DOHH2 (cell line): ENCODE measurements around the gene GOLGA6L10.
"Not testable (repeated sequence)": the region's sequence is repeated elsewhere in the genome, so short reads cannot be mapped to it uniquely, and the experiment has no call there.

Experiments
- H3F3A ChIP-seq: fragments of 200-600 bp; sonication (generic), shearing (Covaris generic); 2 replicates; pipeline ENCODE4 v1.6.0; 2016; ENCODE audit warnings: antibody characterized with exemption, mild to moderate bottlenecking; ENCODE audit not compliant: control insufficient read depth, insufficient read depth
- H3K27ac ChIP-seq: fragments of 200-600 bp; sonication (generic); 2 replicates; pipeline ENCODE4 v1.5.1; 2014; ENCODE audit warnings: low read depth, mild to moderate bottlenecking, low read length, moderate library complexity
- H3K27me3 ChIP-seq: fragments of 200-600 bp; sonication (generic); 2 replicates; pipeline ENCODE4 v1.6.1; 2014; ENCODE audit warnings: mild to moderate bottlenecking, low read length, mixed read lengths; ENCODE audit not compliant: control insufficient read depth
- H3K36me3 ChIP-seq: fragments of 200-600 bp; sonication (generic); 2 replicates; pipeline ENCODE4 v1.6.1; 2014; ENCODE audit warnings: mild to moderate bottlenecking, low read length, moderate library complexity, mixed read lengths; ENCODE audit not compliant: control insufficient read depth
- H3K4me1 ChIP-seq: fragments of 200-600 bp; sonication (generic); 2 replicates; pipeline ENCODE4 v1.6.1; 2014; ENCODE audit warnings: mild to moderate bottlenecking, low read length, mixed read lengths; ENCODE audit not compliant: control insufficient read depth
- H3K4me2 ChIP-seq: fragments of 200-600 bp; sonication (generic); 2 replicates; pipeline ENCODE4 v1.6.0; 2014; ENCODE audit warnings: mild to moderate bottlenecking, low read length, moderate library complexity
- H3K4me3 ChIP-seq: fragments of 200-600 bp; sonication (generic); 2 replicates; pipeline ENCODE4 v1.5.1; 2014; ENCODE audit warnings: mild to moderate bottlenecking, low read length, mixed read lengths
- H3K79me2 ChIP-seq: fragments of 200-600 bp; sonication (generic); 2 replicates; pipeline ENCODE4 v1.6.1; 2014; ENCODE audit warnings: mild to moderate bottlenecking, low read length, mixed read lengths; ENCODE audit not compliant: control insufficient read depth
- H3K9me2 ChIP-seq: fragments of 200-600 bp; sonication (generic); replicated peaks from 2 replicates; pipeline ENCODE4 v1.6.1; 2014; ENCODE audit warnings: mild to moderate bottlenecking, low read length, mixed read lengths; ENCODE audit not compliant: control insufficient read depth
- H3K9me3 ChIP-seq: fragments of 200-600 bp; sonication (generic); 2 replicates; pipeline ENCODE4 v1.6.1; 2014; ENCODE audit warnings: antibody characterized with exemption, low read length, mixed read lengths; ENCODE audit not compliant: control insufficient read depth, insufficient read depth
- H4K20me1 ChIP-seq: fragments of 200-600 bp; sonication (generic); 2 replicates; pipeline ENCODE4 v1.6.0; 2014; ENCODE audit warnings: low read depth, mild to moderate bottlenecking, antibody characterized with exemption, low read length, moderate library complexity; ENCODE audit not compliant: control insufficient read depth, insufficient read depth

The GOLGA6L10 gene

DNA sequence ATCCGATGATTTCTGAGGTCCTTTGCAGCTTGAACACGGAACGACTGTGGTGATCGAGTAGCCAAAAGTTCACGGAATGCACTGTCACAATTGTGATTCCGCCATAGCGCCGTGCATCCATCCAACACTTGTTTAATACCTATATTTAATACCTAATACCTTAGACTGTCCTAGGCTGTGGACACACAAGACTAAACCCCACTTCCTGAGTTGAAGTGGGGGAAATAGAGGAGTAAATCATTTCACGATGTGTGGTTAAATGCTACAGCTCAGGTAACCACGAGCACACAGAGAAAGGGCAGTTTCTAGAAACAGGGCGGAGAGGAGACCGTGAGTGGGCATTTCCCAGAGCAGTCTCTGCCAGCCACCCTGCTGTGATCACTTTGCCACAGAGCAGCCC lies 5.3 kb upstream of the GOLGA6L10 start:
- H3K4me3 ChIP-seq = peak overlapping the region; percentile 65
- H3K27ac ChIP-seq = not testable (repeated sequence)

DNA sequence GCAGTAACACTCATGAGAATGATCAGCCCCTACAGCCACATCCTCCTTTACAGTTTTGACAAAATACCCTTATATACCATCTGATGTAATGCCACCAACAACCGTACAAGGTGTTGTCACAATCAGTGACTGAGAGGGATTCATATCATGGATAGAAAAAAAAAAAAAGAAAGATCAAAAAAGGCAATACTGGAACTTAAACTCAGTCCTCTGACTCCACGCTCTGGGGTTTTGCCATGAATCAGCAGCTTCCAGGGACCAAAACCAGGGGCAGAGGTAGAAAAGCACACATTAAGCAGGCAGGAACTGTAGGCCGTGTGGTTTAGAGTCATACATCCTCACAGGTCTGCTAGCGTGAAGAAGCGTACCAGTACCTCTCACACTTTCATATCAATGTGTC lies 1.6 kb downstream of the GOLGA6L10 start:
- H3K4me3 ChIP-seq, H3K4me1 ChIP-seq, H3K9me3 ChIP-seq: not testable (repeated sequence)

More for the DNA sequence above, 5.3 kb upstream of the GOLGA6L10 start:
- not testable (repeated sequence) for H3K9me3 ChIP-seq, H3F3A ChIP-seq, H3K27me3 ChIP-seq, H4K20me1 ChIP-seq, H3K79me2 ChIP-seq, H3K4me1 ChIP-seq, H3K9me2 ChIP-seq, H3K36me3 ChIP-seq
- H3K4me2 ChIP-seq = peak overlapping the region; percentile 61

DNA sequence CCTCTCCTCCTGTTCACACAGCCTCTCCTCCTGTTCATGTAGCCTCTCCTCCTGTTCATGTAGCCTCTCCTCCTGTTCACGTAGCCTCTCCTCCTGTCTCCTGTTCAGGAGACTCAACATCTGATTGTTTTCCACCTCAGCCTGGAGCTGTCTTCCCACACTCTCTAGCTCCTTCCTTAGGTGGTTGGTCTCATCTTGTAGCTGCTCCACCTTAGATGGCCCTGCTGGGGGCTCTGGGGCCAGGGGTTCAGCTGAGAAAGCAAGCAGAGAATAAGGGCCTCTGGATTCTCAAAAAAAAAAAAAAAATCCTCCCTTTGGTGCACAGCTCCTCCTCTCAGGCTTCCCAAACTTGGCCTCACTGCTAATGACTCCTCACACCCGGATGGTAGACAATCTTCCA lies 4.1 kb downstream of the GOLGA6L10 start:
- H3K36me3 ChIP-seq = not testable (repeated sequence)

More for the DNA sequence above, 1.6 kb downstream of the GOLGA6L10 start:
- H3K9me2 ChIP-seq, H3K27ac ChIP-seq, H3K27me3 ChIP-seq, H3K4me2 ChIP-seq, H4K20me1 ChIP-seq, H3K79me2 ChIP-seq, H3F3A ChIP-seq, H3K36me3 ChIP-seq: not testable (repeated sequence)

DNA sequence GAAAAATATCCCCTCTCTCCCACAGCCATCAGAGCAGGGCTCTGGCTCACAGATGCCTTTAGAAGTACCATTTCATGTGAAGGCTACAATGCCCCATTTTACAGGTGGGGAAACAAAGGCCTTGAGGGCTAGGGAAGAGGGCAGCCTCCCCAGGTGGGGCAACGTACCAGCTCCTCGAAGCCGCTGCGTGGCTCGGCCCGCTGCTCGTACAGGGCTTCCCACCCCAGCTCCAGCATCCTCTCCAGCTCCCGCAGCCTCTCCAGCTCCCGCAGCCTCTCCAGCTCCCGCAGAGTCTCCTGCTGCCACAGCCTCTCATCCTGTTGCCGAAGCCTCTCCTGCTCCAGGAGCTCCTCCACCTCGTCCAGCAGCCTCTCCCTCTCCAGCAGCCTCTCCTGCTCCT lies 4.9 kb downstream of the GOLGA6L10 start:
- H3K36me3 ChIP-seq, H3K9me2 ChIP-seq, H3K4me1 ChIP-seq, H3F3A ChIP-seq, H3K9me3 ChIP-seq, H3K27me3 ChIP-seq, H3K4me2 ChIP-seq, H3K27ac ChIP-seq, H3K4me3 ChIP-seq, H4K20me1 ChIP-seq, H3K79me2 ChIP-seq: not testable (repeated sequence)

More for the DNA sequence above, 4.1 kb downstream of the GOLGA6L10 start:
- H3K4me3 ChIP-seq, H3K4me1 ChIP-seq, H3K27me3 ChIP-seq, H3K4me2 ChIP-seq, H3K79me2 ChIP-seq, H3K9me2 ChIP-seq, H4K20me1 ChIP-seq, H3K27ac ChIP-seq, H3K9me3 ChIP-seq, H3F3A ChIP-seq: not testable (repeated sequence)

DNA sequence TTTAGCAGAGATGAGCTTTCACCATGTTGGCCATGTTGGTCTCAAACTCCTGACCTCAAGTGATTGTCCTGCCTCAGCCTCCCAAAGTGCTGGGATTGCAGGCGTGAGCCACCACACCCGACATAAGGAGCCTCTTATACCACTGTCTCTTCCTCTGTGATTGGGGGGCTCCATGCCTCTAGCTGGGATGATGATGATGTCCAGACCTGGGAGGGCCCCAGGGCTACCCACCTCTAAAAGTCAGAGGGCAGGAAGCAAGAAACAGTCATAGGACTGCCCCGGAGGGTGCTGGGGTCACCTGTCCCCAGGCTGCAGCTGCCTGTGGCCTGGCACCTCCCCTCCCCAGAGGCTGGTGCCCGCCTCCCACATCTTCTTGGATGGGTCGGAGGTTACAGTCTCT lies 5.4 kb downstream of the GOLGA6L10 start:
- not testable (repeated sequence) for H4K20me1 ChIP-seq, H3F3A ChIP-seq, H3K79me2 ChIP-seq, H3K9me3 ChIP-seq, H3K9me2 ChIP-seq, H3K36me3 ChIP-seq, H3K4me1 ChIP-seq, H3K27ac ChIP-seq, H3K27me3 ChIP-seq, H3K4me3 ChIP-seq, H3K4me2 ChIP-seq

DNA sequence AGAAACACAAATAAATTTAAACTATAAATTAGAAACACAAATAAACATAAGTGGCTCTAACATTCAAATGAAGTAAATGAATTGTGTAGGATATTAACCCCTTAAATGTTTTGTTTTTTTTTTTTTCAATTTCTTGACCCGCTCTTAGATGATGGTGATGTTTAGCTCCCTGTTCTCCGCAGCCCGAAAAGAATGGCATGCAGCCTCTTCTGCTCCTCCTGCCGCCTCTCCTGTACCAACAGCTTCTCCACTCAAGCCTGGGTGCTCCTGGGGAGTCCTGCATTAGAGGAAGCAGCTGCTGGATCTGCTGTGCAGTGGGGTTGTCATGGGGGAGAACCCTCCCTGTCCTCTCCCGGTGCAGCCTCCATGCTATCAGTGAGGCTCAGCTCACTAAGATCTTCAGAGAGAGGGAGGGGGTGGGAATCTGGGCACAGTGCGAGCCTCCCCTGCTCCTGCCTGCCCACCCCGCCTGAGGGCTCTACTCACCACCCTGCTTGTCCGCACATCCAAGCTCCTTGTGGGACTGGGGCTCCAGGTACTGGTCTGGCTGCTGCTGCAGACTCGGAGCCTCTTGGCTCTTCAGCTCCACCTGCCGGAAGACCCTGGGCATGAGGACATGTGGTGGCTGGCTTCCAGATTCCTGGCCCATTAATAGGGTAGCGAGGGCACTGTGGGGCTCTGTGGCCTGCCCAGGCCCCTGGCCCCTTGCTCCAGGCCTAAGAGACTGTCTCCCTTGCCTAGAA lies 6.5 kb downstream of the GOLGA6L10 start:
- not testable (repeated sequence) for H3K79me2 ChIP-seq, H3F3A ChIP-seq, H3K9me2 ChIP-seq, H3K4me3 ChIP-seq, H3K36me3 ChIP-seq, H3K27ac ChIP-seq, H4K20me1 ChIP-seq, H3K9me3 ChIP-seq, H3K4me1 ChIP-seq, H3K4me2 ChIP-seq, H3K27me3 ChIP-seq

DNA sequence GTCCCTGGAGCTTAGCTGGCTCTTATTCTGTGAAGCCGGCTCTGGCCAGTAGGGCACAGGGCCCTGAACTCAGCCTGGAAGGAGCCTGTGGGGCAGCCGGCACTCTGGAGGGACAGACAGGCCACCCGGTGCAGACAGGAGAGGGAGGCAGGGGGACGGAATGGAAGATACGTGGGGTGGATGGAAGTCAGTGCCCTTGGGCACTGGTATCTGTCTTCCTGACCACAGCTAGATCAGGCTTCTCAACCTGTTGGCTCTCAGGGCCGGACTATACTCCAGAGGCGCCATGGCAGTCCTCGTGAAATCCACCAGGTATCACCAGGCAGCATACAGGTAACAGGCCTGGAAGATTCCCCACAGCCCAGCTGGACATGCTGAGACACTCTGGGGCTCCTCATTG lies 10.7 kb downstream of the GOLGA6L10 start:
- H3K9me3 ChIP-seq, H3K4me2 ChIP-seq, H3K36me3 ChIP-seq, H3K4me3 ChIP-seq, H3F3A ChIP-seq, H3K9me2 ChIP-seq, H3K79me2 ChIP-seq, H3K27me3 ChIP-seq, H4K20me1 ChIP-seq, H3K27ac ChIP-seq, H3K4me1 ChIP-seq: not testable (repeated sequence)

DNA sequence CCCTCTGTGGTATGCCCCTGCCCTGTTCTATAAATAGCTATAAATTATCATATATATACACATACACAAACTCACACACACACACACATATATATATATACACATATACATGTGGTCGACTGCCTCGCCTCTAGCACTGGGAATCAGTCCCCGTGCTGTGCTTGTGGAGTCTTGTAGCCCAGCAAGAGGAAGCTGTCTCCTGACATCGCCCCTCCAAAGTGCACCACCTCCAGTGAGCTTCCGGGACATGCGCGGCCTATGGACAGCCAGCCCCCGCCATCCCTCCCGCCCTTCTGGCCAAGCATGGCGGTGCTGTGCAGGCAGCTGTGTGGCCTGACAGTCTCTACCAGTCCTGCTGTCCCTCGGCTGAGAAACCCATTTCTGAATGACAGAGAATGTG lies 11.2 kb downstream of the GOLGA6L10 start:
- H3K9me3 ChIP-seq, H3F3A ChIP-seq, H3K36me3 ChIP-seq, H3K4me1 ChIP-seq, H3K4me2 ChIP-seq, H3K27me3 ChIP-seq, H3K9me2 ChIP-seq, H3K27ac ChIP-seq, H4K20me1 ChIP-seq, H3K79me2 ChIP-seq, H3K4me3 ChIP-seq: not testable (repeated sequence)
